Fibroblast of mammary gland (primary cell): ENCODE results near the gene KRTAP13-4.

ENCODE experiments used
- DNase-seq: peaks from one replicate; pipeline ENCODE4 v3.0.0-alpha.2; 2010; ENCODE audit warnings: low read depth
- H3K4me3 ChIP-seq: 2 replicates; pipeline ENCODE4 v1.5.1; 2011; ENCODE audit warnings: low read depth, mild to moderate bottlenecking, low read length, moderate library complexity; ENCODE audit not compliant: control insufficient read depth
- TF ChIP-seq, protein P1 (sequence below): conservative IDR thresholded peaks from 2 replicates; pipeline ENCODE4 v1.5.1; 2011; ENCODE audit warnings: low read depth, low read length, inconsistent platforms; ENCODE audit not compliant: control insufficient read depth, insufficient read depth

KRTAP13-4 gene, protein sequence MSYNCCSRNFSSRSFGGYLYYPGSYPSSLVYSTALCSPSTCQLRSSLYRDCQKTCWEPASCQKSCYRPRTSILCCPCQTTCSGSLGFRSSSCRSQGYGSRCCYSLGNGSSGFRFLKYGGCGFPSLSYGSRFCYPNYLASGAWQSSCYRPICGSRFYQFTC

GRCh38 chr21:30430170-30430655 lies at the start of gene KRTAP13-4:
Gene KRTAP13-4, plus strand, starts transcription at chr21:30430220. Its CDS starts 56 bp downstream, at chr21:30430276.
- TF ChIP-seq, protein P1, sequence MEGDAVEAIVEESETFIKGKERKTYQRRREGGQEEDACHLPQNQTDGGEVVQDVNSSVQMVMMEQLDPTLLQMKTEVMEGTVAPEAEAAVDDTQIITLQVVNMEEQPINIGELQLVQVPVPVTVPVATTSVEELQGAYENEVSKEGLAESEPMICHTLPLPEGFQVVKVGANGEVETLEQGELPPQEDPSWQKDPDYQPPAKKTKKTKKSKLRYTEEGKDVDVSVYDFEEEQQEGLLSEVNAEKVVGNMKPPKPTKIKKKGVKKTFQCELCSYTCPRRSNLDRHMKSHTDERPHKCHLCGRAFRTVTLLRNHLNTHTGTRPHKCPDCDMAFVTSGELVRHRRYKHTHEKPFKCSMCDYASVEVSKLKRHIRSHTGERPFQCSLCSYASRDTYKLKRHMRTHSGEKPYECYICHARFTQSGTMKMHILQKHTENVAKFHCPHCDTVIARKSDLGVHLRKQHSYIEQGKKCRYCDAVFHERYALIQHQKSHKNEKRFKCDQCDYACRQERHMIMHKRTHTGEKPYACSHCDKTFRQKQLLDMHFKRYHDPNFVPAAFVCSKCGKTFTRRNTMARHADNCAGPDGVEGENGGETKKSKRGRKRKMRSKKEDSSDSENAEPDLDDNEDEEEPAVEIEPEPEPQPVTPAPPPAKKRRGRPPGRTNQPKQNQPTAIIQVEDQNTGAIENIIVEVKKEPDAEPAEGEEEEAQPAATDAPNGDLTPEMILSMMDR: no peak
- DNase-seq: no peak
- no peak within 1 kb of the TSS for H3K4me3 ChIP-seq

- TF ChIP-seq, protein P1: no peak
- DNase-seq: no peak
- H3K4me3 ChIP-seq: no peak overlapping the region
Observed at GRCh38 chr21:30382201-30382600, 47.8 kb upstream of the KRTAP13-4 start.

- H3K4me3 ChIP-seq: no peak overlapping the region
- TF ChIP-seq, protein P1: no peak
- DNase-seq: no peak
Observed at GRCh38 chr21:30391492-30392025, 38.5 kb upstream of the KRTAP13-4 start.

DNA sequence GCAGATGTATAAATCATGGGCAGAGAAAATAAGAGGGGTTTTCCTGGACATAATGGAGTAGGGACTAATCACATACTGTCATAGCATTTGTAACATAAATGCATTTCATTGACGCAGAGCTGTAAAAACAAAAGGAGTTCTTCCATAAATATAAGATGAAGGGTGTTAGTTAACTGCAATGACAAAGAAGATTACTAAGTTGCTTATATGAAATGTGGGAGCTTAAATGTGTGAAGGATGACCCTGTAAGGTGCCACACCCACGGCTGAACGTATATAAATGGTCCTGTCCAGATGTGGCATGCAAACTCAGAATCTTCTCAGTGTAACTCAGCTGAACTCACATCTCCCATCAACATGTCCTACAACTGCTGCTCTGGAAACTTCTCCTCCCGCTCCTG lies 34.3 kb upstream of the KRTAP13-4 start, which contains the start of gene KRTAP13-1:
TSS of gene KRTAP13-1 (plus strand) at position 301 of the 400 bp plus-strand sequence. CDS start at position 357, 56 bp downstream.
- H3K4me3 ChIP-seq: no peak within 1 kb of the TSS
- DNase-seq: no peak
- TF ChIP-seq, protein P1: no peak

- no peak overlapping the region for H3K4me3 ChIP-seq
- TF ChIP-seq, protein P1: peak; percentile 50
- peak; percentile 84 for DNase-seq
Observed at GRCh38 chr21:30408782-30409494, 21.1 kb upstream of the KRTAP13-4 start.

DNA sequence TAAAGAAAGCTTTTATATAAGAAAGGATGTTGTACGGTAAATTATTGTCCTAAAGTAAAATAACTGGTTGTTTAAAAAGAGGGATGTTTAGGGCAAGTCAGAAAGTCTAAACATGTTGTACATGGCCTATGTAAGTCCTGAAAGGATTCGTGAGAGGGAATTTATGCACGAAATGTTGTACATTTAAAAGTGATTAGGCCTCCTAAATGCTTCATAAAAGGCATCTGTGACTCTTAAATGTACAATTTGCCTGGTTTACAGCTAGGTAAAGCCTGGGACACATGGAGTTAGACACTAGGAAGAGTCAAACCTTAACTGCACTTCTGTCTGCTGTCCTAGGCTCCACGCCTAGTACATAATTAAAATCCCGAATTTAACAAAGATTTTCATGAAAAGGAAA lies 14.0 kb upstream of the KRTAP13-4 start:
- H3K4me3 ChIP-seq: no peak overlapping the region
- no peak for DNase-seq
- TF ChIP-seq, protein P1: no peak
